ENCODE data around the gene TRIM46. TPM values are rescaled to one million over a fixed set of nuclear protein-coding genes. Genes with fewer than 3 reads are reported as not detected.
A peak's percentile ranks its signal among the peaks of the same experiment; 100 is the strongest.

TRIM46 gene
- total and polyA plus RNA-seq, 7 donors = 0.16 to 3.0 (median 0.64) TPM; not detected in 1

GRCh38 chr1:155137154-155137949 is 36.3 kb upstream of the TRIM46 start:
- peak overlapping the region; percentile 94 to 99 (median 98) for H3K27ac ChIP-seq

DNA sequence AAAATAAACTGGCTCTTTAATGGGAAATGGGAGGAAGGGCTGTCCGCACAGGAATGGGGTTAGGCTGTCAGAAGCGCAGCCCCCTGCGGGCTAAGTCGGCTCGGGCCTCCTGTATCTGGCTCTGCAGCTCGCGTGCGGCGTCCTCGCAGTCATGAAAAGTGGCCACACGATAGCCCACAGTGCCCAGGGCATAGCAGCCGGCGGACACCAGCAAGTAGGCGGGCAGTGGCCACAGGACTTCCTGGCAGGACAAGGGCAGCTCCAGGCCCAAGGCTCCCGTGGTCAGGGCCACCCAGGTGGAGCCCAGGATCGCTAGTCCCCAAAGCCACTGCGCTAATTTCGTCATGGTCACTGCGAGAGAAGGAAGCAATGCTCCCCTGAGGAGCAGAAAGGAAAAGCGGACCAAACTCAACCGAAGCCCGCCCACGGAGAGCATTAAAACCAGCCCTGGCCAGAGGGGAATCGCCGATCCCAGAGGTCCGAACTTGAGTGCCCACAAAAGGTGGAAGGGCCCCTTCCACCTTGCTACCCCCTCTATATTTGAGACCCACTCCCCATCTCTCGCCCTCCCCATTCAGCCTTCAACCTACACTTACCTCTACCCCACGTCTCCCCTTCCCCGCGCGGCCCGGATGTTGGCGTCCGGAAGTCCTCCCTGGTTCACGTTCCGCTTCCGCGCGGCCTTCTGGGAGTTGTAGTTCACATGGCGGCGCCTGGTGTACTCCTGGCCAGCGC is 33.6 kb upstream of the TRIM46 start, which contains the start of gene DPM3:
Gene DPM3 (minus strand): TSS at position 637 of the 735 bp plus-strand sequence. CDS start 291 bp downstream, at position 346.
- 0 to 1% methylated on average over 42 of the region's 42 CpGs for WGBS, 2 donors
- Histone ChIP-seq H3K36me3 (peaks cover 0 to 6% (median 0%) of the 10 kb centered on the region in 4 donors), H3K9me3 (no peaks in the 10 kb centered on the region), H3K4me3 (peak within 1 kb of the TSS; percentile 68 to 86 (median 76)), H3K27me3 (no peaks in the 10 kb centered on the region), H3K27ac (peak within 1 kb of the TSS; percentile 89 to 90 (median 90)), H3K4me1 (peaks cover 0 to 38% (median 31%) of the 10 kb centered on the region in 4 donors)
- DNase-seq = peak; percentile 93
- no peak for TF ChIP-seq EP300 (IDR thresholded peaks at IDR 0.05)
- peak; percentile 58 to 77 for TF ChIP-seq POLR2A (IDR thresholded peaks at IDR 0.05)
- no peak for TF ChIP-seq CTCF (IDR thresholded peaks at IDR 0.05)
- TF ChIP-seq POLR2AphosphoS5 (IDR thresholded peaks at IDR 0.05) = peak; percentile 84 to 94 (median 92)
- intact Hi-C loops (cut with DNase I) = loop anchor here (5.0 kb wide), 1 partner anchor 32 kb away; the partner anchor contains the start of genes KRTCAP2 and TRIM46

More at GRCh38 chr1:155137154-155137949, 36.3 kb upstream of the TRIM46 start:
- TF ChIP-seq CTCF (IDR thresholded peaks at IDR 0.05) (no peak), EP300 (IDR thresholded peaks at IDR 0.05) (no peak), POLR2AphosphoS5 (IDR thresholded peaks at IDR 0.05) (no peak), POLR2A (IDR thresholded peaks at IDR 0.05) (no peak)
- intact Hi-C loops (cut with DNase I) = loop anchor here (5.0 kb wide), 1 partner anchor 35 kb away; the partner anchor contains the start of genes KRTCAP2 and TRIM46
- no peak for DNase-seq
- Histone ChIP-seq H3K4me1 (peaks cover 0 to 48% (median 40%) of the 10 kb centered on the region in 4 donors), H3K4me3 (peak overlapping the region in 1 of 4 donors; percentile 72), H3K9me3 (no peaks in the 10 kb centered on the region), H3K27me3 (no peaks in the 10 kb centered on the region), H3K36me3 (peaks cover 12 to 23% (median 16%) of the 10 kb centered on the region in 4 donors)
- WGBS, 2 donors = 84 to 91% methylated on average over 6 of the region's 6 CpGs

DNA sequence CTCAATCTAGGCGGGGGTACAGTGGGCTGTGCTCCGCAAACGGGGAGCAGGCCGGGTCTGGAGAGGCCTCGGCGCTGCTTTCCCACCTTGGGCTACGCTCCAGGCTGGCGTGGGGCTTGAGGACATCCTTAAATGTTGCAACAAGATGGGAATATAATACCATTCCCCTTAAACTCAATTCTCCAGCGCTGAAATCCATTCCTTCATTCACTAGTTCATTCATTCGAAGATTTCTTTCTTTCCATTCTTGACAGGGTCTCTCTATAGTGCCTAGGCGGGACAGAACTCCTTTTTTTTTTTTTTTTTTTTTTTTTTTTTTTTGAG is 33.1 kb upstream of the TRIM46 start:
- intact Hi-C loops (cut with DNase I) = no loop called here
- Histone ChIP-seq H3K36me3 (peaks cover 0 to 6% (median 0%) of the 10 kb centered on the region in 4 donors), H3K27ac (peak overlapping the region; percentile 89 to 90 (median 90)), H3K4me3 (peak overlapping the region; percentile 68 to 86 (median 76)), H3K27me3 (no peaks in the 10 kb centered on the region), H3K9me3 (no peaks in the 10 kb centered on the region), H3K4me1 (peaks cover 0 to 35% (median 28%) of the 10 kb centered on the region in 4 donors)
- TF ChIP-seq CTCF (IDR thresholded peaks at IDR 0.05) = no peak
- TF ChIP-seq POLR2A (IDR thresholded peaks at IDR 0.05) = no peak
- no peak for TF ChIP-seq EP300 (IDR thresholded peaks at IDR 0.05)
- no peak for TF ChIP-seq POLR2AphosphoS5 (IDR thresholded peaks at IDR 0.05)
- 5 to 6% methylated on average over 11 of the region's 11 CpGs for WGBS, 2 donors
- DNase-seq = no peak

DNA sequence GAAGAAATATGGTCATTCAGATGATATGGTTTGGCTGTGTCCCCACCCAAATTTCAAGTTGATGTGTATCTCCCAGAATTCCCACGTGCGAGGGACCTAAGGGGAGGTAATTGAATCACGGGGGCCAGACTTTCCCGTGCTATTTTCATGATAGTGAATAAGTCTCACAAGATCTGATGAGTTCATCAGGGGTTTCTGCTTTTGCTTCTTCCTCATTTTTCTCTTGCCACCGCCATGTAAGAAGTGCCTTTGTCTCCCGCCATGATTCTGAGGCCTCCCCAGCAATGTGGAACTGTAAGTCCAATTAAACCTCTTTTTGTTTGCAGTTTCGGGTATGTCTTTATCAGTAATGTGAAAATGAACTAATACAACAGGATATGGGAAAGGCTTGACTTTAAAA is 31.9 kb upstream of the TRIM46 start:
- DNase-seq = no peak
- no peaks in the 10 kb centered on the region for H3K27me3 ChIP-seq
- peaks cover 0 to 33% (median 25%) of the 10 kb centered on the region in 4 donors for H3K4me1 ChIP-seq
- WGBS, 2 donors = 79 to 82% methylated on average over 7 of the region's 7 CpGs
- H3K4me3 ChIP-seq = no peak overlapping the region
- H3K36me3 ChIP-seq = peaks cover 0 to 6% (median 0%) of the 10 kb centered on the region in 4 donors
- intact Hi-C loops (cut with DNase I) = no loop called here
- no peaks in the 10 kb centered on the region for H3K9me3 ChIP-seq
- no peak overlapping the region for H3K27ac ChIP-seq
- no peak for TF ChIP-seq POLR2AphosphoS5 (IDR thresholded peaks at IDR 0.05)
- TF ChIP-seq CTCF (IDR thresholded peaks at IDR 0.05) = no peak

All from sigmoid colon (tissue), 7 donors.